Right lobe of liver (tissue), 4 donors: ENCODE results near the gene ACTG1.

Experiments used
- CTCF ChIP-seq, 4 donors: fragments of 200-600 bp in 3 of 4; fragments of 450-650 bp in 1 of 4; IDR thresholded peaks; one replicate each; pipeline versions ENCODE4 v1.5.1 to v1.8.0; 2016 to 2022; ENCODE audit warnings: antibody characterized with exemption in 4 of 4, mild to moderate bottlenecking in 2 of 4
- POLR2A ChIP-seq: fragments of 450-650 bp; IDR thresholded peaks from one replicate; pipeline ENCODE4 v1.6.1; 2017; ENCODE audit warnings: antibody characterized with exemption, mild to moderate bottlenecking
- donor health status: DM: no; HTN: no; CAD: no.
- donor health status: DM: no; HTN: no; CAD: no.
- donor health status: DM: no; HTN: yes; CAD: no.

- no peak for TF ChIP-seq CTCF (IDR thresholded peaks at IDR 0.05)
- TF ChIP-seq POLR2A = no peak
Measured at GRCh38 chr17:81483862-81484194, 28.8 kb downstream of the ACTG1 start.
